Embryonic facial prominence (tissue), 1 donor: ENCODE results near the gene LDB2.

ENCODE experiments used
- DNase-seq: peaks from one replicate; pipeline ENCODE4 v3.0.0-alpha.2; 2016; ENCODE audit errors: extremely low spot score

The LDB2 gene

DNA sequence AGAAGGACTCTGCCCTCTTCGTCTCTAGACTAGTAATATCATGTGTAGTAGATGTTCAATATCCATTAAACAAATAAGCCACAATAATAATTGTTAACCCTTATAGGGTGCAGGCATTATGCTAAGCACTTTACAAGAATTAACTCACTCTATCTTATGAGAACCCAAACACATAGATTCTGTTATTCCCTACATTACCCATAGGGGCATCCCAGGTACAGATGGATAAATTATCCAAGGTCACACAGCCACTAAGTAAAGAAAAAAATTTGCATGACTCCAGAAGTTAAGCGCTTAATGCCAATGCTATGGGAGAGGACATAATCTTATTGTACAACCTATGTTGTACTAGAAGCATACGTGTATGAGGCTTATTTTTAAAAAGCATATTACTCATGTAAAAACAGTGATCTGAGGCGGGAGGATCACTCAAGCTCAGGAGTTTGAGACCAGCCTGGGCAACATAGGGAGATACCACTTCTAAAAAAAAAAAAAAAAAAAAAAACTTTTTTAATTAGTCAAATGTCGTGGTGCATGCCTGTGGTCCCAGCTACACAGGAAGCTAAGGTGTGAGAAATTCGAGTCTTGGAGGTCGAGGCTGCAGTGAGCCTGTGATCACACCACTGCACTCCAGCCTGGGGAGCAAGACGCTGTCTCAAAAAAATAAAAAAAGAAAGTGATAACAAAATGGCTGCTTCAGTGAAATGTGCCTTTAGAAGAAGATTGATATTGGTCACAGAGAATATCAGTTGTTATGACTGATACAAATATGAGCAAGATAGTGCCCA lies 13.6 kb downstream of the LDB2 start:
- no peak for DNase-seq

DNA sequence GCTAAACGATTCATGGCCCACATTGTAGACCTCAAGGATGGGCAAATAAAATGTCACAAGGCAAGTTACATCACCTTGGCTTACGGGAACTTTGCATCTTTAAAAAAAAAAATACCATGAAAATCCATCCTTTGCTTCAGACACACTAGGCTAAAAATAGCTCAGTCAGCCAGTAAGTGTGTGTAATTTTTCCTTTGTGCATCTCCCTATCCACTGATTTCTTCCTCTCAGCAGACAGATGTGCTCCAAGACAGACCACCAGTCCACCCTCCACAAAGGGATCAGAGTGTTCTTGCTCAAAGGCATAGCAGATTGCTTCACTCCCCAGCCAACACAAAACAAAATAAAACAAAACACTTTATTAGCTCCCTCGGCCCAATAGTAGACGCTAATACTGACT lies 14.6 kb downstream of the LDB2 start:
- no peak for DNase-seq

- DNase-seq, result no peak
These were observed 17.1 kb downstream of the LDB2 start for GRCh38 chr4:16881151-16881884.

DNA sequence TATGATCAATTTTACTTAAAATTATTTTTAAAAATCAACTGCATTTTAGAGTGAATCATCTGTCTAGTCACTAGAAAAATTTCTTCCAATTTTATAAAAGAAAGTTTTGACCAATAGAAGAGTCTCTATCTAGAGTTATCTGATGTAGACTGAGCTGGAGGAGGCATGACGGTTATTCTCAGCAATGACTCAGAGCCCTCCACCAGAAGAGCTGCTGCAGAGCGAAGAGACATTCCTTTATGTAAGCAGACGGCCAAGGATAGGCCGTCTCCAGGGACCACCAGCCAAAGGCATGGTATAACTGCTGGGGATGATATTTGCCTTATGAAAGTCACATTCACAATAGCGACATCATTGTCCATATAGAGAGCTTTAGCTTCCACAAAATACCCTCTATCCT lies 23.0 kb downstream of the LDB2 start:
- no peak for DNase-seq

DNA sequence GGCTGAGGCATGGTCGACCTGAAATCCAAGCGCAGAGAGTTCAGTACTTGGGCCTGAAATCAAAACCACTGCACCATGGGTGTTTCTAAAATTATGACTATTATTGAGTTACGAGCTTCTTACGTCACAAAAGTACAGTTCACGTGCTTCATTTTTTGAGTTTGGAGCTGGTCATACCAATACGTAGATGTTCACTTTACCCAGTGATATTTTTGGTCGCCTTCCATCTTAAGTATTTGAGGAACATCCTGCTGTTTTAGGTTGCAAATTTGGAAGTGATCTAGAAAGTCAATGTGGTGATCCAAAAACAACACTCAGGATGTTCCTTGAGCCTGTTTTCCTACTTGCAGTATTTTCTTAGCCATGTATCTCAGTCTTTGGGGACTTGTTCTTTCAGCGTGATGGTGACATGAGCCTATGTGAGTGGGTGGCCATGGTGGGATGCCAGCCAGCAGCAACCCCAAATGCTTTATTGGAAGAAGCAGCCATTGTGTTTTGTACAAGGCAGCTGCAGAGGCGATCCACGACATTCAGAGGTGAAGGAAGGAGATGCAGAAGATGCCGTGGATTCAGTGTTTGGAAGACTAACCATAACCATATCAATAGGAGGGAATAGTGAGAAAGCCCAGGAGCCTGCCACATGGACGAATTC lies 28.7 kb downstream of the LDB2 start:
- DNase-seq, result no peak

GRCh38 chr4:16868674-16869073 lies 29.8 kb downstream of the LDB2 start:
- DNase-seq, result no peak

GRCh38 chr4:16867827-16868226 lies 30.6 kb downstream of the LDB2 start:
- DNase-seq, result no peak

DNA sequence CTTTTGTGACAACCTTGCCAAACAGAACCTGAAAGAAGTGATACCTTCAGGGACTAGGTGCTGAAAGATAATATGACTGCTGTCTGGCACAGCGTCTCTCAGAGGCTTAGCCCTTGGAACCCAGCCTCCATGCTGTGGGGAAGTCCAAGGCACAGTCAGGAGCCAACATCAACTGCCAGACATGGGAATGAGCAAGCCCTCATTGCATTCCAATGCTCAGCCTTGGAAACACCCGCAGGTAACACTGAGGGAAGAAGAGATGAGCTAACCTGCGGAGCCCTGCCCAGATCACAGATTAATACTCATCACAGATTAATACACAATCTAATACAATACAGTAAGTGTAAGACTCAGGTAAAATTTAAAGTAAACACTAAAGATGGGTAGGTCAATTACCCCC lies 31.5 kb downstream of the LDB2 start:
- no peak for DNase-seq

DNA sequence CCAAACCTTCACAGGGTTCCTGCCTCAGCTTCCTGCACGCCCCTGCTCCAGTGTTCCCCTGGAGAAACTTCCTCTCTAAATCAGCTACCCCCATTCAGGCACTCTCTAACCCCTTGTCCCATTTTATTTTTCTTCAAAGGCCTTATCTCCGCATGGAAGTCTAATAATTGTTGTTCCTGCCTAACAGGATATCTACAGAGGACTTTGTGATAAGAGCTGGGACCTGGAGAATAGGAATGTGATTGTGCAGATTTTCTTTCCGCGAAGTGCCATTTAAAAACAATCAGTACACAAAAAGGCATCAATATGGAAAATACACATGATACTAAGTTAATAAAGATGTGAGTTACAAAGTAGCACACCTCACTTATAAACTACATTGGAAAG lies 32.6 kb downstream of the LDB2 start:
- no peak for DNase-seq

DNA sequence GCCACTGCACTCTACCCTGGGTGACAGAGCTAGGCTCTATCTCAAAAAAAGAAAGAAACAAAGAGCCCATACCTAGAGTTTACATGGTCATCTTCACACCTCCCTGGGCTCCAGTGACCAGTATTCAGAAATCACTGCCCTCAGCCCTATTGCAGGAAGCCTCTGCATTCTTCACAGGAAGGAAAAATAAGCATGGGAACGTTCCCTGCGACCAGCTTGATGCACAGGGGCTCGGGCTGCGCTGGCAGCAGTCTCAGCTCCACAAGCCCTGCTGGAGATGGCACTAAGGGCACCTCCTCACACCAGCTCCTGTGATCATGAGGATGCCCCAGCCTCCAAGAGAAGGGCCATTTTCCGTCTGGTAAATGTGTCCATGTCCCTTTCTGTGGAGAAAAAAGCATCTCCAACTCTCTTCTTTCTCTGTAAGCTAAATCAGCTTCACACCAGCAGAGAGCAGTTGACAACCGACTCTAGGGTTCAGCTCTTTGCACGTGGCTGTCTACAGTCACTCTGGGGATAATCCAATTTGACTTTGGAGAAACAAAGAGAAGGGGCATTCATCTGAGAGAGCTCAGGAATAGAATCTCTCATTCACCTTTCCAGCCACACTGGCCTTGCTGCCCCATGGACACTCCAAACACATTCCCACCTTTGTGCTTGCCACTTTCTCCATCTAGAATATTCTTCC lies 33.1 kb downstream of the LDB2 start:
- DNase-seq, result no peak

GRCh38 chr4:16864199-16864598 lies 34.2 kb downstream of the LDB2 start:
- no peak for DNase-seq

- no peak for DNase-seq
These were observed 35.7 kb downstream of the LDB2 start for GRCh38 chr4:16862697-16863096.

- no peak for DNase-seq
These were observed 37.9 kb downstream of the LDB2 start for GRCh38 chr4:16860516-16860915.

DNA sequence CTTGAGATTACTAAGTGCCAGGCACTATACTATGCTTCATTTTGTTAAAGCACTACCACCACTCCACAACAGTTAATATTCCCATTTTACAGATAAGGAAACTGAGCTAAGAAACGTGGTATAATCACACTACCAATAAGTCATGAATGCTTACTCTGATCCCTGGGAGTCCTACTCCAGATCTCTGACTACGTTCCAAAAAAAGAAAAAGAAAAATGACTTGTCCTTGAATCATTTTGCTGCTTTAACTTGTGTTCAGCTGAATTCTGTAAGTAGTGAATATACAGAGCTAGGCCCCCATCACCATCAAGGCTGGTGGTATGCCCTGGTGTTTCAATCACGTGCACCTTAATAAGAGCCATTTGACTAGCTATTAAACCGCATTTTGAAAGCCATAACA lies 39.4 kb downstream of the LDB2 start:
- no peak for DNase-seq

DNA sequence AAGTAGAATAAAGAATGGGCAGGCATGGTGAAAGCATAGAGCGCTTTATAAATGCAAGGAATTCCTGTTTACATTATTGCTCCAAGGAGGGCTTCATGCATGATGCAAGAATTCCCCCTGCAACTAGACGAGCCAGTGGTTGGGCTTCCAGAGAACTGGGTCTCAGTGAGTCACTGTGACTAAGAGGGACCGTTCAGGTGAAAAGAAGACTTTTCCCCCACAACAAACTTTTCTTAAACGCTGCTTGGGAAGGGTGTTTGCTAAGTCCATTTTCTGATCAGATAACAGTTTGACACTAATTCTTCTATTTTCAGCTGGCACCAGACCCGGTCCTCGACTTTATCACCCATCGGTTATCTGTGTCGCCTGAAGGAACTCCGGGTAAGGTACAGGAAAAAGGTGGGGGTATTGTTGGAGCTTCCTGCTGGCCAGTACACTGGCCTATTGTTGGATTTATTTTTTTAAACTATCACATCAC lies 40.1 kb downstream of the LDB2 start:
- no peak for DNase-seq

DNA sequence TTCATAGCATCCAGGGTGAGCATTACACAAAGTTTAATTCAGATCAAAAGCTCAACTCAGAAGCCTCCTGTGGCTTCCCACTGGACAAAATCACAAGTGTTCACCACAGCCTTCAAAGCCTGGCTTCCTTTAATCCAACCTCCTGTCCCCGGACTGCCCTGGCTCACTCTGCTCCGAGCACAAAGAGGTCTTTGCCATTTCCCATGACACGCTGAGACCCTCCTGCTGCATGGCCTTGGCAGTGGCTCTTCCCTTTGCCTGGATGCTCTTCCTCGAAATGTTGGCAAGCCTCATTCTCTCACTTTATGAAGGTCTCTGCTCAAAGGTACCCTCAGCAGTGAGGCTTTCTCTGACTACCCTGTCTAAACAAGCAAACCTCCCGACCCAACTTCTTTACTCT lies 41.0 kb downstream of the LDB2 start:
- no peak for DNase-seq

DNA sequence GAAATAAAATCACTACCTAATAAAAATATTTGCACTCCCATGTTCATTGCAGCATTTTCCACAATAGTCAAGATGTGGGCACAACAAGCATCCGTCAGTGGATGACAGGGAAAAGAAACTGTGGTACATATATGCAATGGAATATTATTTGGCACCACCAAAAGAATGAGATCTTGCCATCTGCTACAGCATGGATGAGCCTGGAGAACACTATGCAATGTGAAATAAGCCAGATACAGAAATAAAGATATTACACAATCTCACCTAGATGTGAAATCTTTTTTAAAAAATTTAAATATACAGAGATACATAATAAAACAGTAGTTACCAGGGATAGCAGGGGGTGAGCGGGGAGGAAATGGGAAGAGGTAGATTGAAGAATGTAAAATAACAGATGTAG lies 44.8 kb downstream of the LDB2 start:
- no peak for DNase-seq

DNA sequence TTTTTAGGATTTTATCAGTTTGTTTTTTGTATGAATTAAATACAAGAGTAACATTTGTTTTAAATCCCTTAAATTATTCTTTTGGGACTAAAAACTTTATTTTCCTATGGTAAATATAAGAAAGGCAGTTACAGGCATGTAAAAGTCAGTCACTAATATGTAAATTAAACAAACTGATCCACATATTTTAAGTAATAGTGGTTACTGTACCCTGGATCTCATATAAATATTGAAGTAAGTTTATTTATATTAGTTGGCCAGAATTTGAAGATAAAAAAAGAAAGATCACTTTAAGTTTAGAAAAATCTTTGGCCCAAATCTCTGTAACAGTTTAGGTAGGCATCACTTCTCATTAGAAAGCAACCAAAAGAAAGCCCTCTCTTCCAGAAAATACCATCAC lies 45.8 kb downstream of the LDB2 start:
- DNase-seq, result no peak

DNA sequence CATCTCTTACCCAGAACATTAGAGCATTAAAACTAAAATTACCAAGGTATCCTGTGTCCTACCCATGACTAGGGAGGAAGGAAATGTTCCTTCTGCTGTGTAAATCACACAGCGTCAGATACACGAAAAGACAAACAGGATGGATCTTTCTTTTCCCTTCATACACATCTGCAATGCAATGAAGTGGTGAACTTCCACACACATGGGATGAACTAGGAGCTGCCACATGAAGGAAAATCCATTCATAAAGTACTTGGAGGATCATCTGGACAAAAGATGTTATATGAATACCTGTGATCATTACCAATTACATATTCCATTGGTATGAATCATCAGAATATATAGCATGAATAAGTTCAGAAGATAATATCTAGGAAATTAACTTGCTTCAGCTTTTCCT lies 46.2 kb downstream of the LDB2 start:
- no peak for DNase-seq

GRCh38 chr4:16846540-16847117 lies 51.8 kb downstream of the LDB2 start:
- DNase-seq, result no peak

- DNase-seq, result no peak
These were observed 53.4 kb downstream of the LDB2 start for GRCh38 chr4:16844816-16845586.
